Measurements from ENCODE around the gene POLR1A. TPM values are rescaled to one million over a fixed set of nuclear protein-coding genes. Genes with fewer than 3 reads are reported as not detected.

Gene POLR1A
- polyA plus RNA-seq, 3 donors, result 18.8 to 24.3 (median 24.0) TPM

DNA sequence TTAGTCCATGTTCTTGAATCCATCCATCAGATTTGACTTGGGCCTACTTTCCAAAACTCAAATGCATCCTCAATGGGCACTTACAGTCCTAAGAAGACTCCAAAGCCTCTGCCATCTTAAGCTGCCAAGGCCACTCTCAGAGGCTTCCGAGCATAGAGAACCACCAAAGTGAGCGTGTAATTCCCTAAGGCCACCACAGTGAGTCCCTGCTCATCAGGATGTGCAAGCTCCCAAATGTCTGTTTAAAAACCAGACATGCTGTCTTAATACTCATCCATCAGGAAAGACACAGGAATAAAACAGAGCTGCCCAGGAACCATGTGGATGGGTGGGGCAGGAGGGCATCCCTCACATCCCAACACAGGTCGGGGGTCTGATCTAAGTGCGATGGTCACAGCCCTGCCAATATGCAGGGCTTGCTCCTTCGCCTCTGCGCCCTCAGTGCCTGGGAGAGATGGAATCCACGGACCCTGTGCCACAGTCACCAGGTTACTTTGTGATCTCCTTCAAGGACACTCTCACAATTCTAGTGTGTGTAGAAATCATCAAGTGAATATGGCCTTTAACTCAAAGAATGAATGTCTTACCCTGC lies 80.4 kb downstream of the POLR1A start:
- no peak for DNase-seq

DNA sequence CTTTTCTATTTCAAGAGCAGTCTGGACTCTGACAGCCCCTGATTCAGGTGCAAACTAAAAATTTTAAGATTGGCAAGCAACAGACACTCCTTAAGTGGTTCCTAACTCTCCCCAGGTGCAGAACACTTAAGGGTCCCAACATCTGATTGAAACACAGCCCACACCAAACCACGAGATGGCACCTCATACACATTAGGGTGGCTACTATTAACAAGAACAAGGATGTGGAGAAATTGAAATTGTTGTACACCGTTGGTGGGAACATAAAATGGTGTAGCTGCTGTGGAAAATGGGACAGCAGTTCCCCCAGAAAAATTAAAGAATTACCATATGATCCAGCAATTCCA lies 82.3 kb downstream of the POLR1A start:
- DNase-seq, result no peak

DNA sequence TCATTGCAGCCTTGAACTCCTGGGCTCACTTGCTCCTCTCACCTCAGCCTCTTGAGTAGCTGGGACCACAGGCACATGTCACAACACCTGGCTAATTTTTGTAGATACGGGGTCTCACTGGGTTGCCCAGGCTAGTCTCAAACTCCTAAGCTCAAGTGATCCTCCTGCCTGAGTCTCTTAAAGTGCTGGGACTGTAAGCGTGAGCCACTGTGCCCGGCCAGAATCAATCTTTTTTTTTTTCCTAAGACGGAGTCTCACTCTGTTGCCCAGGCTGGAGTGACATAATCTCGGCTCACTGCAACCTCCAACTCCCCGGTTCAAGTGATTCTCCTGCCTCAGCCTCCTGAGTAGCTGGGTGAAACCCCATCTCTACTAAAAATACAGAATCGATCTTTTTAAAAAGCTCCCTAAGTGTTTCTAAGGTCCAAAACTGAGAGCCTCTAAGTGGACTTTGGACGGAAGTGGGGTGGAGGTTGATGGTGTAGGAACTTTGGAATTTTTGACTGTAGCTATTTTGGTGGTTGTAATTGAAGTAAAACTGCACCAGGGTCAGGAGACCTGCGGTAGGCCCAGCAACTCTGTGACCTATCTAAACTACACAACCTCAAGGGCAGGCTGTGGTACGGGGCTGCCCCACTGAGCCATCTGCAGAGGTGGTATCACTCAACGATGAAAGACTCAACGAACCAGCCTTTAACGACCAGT lies 82.9 kb downstream of the POLR1A start:
- no peak for DNase-seq

DNA sequence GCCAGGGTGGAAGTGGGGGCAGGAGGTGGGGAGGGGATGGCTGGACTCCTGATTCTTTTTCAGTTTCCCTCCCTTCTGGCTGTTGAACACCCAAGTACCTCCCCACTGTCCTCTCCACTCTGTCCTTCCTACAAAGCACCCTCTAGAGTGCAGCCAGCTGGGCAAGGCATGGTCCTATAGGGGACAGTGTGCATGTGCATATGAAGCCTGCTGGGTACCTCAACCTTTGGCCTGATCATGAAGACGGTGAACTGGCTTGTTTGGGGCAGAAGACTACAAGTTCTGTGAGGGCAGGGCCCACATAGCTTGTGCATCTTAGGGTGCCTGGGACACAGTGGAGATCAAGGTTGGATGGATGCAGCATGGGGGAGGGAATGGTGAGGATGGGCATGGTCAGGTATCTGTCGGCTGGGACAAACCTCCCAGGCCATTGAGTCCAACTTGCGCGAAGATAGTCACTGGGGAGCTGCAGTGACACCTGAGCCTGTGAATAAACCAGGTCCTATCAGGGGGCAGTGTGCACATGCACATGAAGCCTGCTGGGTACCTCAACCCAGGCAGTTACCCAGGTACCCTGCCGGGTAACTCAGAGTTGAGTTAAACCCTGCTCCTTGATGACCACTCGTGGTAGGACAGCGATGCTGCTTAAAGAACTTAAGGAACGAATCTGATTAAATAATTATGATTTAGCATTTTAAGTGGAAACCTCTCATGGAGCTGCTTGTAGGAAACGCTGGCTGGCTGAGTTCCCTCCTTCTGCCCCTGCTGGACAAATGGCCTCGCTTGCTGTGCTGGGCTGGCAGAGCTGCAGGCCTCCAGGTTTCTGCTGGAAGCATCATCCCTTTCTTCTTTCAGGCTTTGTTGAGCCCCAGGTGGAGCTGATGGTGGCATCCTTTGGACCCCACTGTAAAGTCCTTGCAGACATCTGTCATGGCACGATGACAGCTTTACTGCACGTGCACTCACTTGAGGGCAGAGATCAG lies 84.0 kb downstream of the POLR1A start:
- no peak for DNase-seq

DNA sequence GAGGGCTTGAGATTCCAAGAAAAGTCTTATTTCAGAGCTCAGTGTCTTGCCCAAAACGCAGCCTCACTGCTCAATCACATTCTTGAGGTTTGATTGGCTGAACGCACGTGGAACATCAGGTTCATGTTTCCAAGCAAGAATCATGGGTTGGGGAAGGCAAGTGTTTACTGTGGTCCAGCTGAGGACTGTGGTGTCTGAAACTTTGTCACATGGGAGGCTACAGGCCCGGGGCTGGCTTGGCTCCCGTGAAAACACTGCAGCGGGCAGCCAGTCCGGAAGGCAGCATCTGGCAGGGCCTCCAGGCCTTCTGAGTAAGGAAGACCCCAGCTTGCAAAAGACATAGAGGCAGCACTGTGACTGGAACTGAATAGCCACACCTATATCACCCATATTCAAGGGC lies 84.7 kb downstream of the POLR1A start:
- no peak for DNase-seq

DNA sequence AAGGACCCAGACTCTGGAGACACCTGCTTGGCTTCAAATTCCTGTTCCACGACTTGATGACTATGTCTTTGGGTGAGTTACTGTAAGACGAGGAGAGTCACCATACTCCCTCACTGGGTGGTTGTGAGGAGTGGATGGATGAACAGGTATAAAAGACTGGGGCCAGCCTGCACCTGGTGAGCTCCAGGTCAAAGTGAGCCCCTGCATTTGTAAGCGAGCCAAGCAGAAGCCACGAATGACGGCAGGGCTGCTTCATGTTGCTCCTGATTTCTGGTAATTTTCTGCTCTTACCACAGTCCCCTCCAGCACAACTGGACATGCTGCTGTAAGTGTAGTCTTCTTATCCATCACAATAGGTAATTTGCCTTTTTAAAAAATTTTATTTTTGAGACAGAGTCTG lies 86.6 kb downstream of the POLR1A start:
- DNase-seq, result no peak

DNA sequence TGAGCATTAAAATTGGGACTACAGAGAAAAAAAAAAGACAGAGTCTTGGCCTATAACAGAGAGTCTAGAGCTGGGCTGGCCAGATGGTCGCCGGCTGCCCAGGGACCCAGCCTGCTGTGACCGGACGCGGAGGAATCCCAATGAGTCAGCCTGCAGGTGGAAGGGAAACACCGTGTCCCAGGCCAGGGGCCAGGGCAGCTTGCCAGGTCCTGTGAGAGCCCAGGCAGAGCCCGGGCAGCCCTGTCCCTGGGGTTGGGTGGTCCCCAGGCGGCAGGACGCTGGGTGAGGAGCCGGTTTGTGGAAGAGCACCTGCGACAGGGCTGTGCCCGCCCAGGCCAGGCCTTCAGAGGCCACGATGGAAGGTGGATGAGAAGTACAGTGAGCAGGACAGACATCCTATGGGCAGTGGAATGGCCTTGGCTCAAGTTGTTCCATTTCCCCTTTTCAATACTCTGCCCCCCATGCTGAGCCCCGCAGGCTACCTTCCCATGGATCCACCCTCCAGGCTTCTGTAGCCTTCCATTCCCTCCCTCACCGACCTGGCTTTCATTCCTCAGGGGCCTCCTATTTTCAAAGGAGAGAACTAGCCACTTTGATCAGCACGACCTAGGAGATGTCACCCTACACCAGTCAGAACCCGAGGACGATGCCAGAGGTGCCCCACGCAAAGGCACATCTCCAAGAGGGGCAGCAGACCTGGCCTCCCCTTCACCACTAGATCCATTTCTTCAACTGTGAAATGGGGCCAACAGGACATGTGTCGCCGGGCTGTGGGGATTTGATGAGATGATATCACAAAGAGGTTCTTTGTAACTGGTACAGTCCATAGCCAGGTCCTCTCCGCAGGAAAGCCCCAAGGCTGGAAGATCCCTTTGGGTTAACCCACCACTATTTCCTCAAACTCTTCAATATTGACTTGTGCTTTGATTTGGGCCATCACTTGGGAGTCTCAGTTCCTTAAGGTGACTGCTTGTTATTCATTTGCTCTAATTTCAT lies 87.5 kb downstream of the POLR1A start:
- no peak for DNase-seq

DNA sequence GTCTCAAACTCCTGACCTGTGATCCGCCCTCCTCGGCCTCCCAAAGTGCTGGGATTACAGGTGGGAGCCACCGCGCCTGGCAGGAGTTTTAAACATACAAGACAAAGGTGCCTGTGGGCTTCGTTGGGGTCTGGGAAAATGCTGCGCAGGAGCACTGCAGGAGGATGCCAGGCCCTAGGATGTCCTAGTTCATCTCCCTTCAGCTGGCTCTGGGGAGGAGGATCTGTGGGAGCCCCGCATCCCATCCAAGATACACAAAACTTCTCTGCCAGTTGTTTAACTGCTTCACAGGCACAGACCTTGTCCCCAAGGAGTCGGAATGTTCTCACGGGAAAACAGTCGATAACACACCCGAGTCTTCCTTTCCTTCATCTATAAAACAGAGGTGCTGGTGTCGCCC lies 89.1 kb downstream of the POLR1A start:
- no peak for DNase-seq

DNA sequence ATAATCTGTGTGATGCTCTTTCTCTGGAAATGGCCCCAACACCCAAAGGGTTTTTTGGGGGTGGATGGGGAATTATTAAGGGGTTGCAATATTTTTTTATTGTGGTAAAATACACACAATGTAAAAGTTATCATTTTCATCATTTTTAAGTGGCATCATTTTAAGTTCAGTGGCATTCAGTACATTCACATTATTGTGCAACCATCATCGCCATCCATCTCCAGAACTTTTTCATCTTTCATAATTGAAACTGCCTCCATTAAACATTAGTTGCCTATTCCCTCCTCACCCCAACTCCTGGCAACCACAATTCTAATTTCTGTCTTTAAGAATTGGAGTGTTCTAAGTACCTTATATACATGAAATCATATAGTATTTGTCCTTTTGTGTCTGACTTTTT lies 90.0 kb downstream of the POLR1A start:
- no peak for DNase-seq

DNA sequence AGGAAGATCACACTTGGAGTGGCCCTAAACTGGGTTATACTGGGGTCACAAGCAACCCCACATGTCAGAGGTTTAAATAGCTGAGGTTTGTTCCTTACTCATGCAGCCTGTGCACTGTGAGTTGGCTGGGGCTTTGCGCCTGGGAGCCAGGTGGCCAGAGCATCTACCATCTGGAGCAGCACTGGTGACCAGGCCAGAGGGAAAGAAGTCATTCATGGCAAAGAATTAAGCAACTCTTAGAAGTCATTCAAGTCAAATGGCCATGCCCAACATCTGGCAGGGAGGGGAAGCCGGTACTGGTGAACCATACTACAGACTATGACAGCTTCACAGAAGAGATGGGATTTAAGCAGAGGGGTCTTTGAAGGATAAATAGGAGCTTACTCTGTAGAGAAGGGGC lies 90.7 kb downstream of the POLR1A start:
- DNase-seq, result no peak

DNA sequence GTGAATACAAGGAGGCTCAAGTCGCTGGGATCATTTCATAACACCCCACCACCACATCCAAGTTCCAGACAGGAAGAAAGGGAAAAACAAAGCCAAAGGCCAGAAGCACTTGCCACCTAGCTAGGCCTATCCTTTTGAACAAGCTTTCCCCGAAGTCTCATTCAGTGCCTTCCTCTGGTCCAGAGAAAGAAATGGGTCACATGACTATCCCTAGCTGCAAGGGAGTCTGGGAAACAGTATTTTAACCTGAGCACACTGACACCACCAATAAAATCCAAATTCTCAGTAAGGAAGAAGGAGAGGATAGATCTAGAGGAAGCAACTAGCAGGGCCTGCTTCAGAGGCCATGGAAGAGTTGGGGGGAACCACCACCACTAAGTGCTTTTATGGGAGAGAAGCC lies 91.2 kb downstream of the POLR1A start:
- no peak for DNase-seq

DNA sequence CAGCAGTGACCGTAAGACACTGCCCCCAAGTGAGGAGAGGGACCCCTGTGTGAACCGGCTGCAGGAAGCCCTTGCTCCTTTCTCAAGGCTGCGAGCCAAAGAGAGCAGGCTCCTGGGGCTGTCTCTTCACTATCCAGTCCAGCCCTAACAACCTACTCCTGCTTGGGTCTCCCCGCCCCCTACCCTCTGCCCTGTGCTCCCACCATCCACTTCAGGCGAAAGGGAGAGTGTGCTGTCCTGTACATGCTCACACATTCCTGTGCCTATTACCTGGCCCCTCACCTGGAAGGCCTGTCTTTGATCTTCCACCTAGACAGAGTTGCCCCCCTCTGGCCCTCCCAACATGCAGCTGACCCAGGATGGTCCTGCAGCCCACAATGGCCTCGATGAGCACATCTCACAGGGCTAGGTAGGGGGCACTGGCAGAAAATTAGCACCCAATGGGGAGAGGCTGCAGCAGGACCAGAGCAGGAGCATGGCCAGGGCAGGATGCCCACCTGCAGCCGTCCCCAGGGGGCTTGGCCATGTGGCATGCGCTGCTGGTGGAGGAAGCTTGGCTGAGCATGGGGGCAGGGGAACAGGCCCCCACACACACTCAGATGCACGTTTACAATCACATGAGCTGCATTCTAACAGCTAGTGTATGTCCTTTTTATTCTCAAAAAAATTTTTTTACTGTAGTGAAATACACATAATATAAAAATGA lies 93.5 kb downstream of the POLR1A start:
- DNase-seq, result no peak

DNA sequence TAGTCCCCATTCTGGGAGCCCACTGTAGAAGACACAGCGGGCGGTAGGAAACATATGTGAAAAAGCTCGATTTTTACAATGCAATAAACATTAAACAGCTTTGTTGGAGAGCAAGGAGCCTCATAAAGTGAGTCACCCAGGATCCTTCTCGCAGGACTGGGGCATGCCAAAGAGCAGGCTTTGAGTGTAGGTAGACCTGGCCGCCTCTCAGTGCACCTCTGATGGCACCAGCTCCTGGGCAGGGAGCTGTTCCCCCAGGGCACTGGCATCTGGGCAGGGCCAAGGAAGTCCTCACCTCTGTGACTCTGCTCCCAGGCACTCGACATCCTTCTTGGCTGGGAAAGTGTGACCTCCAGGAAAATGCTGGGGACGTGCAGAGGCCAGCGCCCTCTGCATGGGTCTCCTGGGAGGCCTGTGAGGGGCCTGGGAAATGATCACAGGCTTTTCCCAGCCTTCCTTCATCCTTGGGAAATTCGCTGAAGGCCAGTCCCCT lies 94.2 kb downstream of the POLR1A start:
- DNase-seq, result no peak

DNA sequence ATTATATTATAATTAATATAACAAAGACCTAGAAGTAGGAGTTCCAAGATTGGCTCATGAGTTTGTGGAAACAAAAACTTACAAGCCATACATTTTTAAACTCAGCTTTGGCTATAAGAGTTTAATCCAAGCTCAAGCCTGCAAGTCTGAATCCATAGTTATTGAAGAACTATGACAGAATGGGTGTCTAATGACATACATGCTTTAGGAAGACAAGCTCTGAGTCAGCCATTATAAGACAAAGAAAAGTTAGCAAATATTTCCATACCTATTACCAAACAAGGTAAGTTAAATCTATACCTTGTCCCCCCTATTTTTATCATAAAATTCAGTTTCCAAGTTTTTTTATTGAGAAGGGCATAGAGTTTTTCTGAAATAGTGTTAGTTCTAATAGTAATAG lies 95.6 kb downstream of the POLR1A start:
- DNase-seq, result no peak

DNA sequence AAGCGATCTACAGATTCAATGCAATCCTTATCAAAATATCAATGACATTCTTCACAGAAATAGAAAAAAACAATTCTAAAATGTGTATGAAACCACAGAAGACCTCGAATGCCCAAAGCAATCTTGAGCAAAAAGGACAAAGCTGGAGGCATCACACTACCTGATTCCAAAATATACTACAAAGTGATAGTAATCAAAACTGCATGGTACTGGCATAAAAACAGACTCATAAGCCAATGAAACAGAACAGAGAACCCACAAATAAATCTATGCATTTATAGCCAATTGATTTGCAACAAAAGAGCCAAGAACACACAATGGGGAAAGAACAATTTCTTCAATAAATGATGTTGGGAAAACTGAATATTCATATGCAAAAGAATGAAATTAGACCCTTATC lies 99.2 kb downstream of the POLR1A start:
- DNase-seq, result no peak

DNA sequence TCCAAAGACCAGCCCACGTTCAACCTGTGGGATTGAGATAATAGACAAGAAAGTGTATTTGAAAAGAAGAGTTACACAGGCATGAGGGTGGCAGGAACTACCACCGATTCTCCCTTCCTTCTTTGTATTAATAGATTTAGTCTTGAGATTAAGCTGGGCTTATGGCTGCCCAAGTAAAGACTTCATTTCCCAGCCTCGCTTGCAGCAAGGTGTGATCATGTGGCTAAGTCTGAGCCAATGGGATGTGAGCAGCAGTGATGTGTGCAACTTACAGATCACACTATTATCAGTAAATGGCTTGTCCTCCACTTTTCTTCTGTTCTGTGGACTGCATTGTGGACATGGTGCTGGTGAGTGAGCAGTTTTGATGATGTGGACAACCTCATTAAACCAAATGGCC lies 101.7 kb downstream of the POLR1A start:
- DNase-seq, result no peak

DNA sequence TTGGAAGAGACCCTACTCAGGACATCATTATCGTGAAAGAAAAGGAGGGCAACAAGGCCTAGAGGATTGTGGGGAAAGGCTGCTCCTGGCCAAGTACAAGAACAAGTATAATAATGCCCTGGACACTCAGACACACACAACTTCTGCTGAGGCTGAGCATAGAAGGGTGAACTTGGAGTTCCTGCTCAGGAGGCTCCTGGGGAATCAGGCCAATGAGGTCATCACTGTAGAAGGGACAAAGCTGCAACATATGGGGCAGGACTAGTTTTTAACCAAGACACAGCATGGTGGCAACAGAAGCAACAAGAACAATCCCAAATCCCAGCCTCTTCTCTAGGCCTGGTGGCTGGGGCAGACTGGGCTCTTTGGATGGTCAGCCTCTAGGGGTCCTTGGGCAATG lies 102.6 kb downstream of the POLR1A start:
- DNase-seq, result no peak

DNA sequence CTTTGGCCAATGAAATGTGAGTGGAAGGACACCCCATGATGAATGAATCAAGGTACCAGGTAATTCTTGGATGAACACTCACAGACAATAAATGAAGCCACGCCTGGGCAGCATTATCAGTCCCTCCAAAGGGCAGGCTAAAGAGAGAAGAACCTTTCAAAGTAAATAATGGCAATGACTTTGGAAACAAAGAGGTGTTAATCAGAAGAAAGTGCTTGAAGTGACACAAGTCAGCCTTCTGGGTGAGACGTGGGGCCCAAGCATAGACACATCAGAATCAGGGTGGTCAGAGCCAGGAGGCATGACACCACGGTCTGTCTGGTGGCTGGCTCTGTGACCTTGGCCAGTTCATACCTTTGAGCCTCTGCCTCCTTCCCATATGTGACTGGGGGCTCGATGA lies 103.3 kb downstream of the POLR1A start:
- no peak for DNase-seq

DNA sequence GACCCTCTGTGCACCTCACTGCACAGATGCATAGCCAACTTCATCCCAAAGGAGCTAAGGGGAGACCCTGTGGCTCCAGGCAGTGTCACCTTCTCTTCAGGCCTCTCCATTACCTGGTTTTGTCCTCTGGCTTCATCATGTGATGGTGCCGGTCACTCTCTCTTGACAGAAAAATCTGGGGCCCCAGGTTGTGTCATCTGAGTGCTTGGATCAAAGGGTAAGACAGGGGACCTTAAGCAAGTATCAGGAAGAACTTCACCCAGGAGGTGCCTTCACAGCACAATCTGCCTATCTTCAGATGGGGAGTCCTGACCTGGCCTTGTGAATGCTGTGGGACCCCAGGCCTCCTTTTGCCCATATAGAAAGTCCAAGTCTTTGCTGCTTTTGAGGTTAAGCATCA lies 104.4 kb downstream of the POLR1A start:
- DNase-seq, result no peak

DNA sequence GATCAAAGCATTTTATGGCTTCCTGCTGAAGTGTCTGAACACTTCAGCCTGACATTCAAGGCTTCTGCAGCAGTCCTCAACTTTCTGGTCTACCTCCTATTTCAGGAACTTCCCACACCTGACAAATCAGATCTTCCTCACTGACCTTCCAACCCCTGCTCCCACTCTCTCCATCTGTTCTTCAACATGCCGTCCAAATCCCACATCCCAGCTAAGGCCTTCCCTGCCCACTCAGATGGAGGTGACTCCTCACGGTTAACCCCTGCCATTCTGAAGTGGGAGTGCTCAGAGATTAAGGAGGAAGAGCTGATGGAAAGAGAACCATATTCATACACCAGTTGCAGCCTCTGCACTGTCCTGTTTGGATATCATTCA lies 104.8 kb downstream of the POLR1A start:
- DNase-seq, result no peak

Data from renal pelvis (tissue), 4 donors.